ENCODE results near the gene MUC4. TPM values are rescaled to one million over a fixed set of nuclear protein-coding genes. Genes with fewer than 3 reads are reported as not detected.

The MUC4 gene
- total RNA-seq, 2 donors from 2014 or later = 8.6 to 12.0 TPM

GRCh38 chr3:195697582-195698324 lies 114.0 kb downstream of the MUC4 start:
- no peak for TF ChIP-seq POLR2AphosphoS5 (IDR thresholded peaks at IDR 0.05)
- no peak for TF ChIP-seq CTCF (IDR thresholded peaks at IDR 0.05)
- TF ChIP-seq POLR2A (IDR thresholded peaks at IDR 0.05) = no peak
- Histone ChIP-seq H3K4me3 (no peak overlapping the region), H3K9me3 (no peaks in the 10 kb centered on the region), H3K27ac (no peak overlapping the region), H3K27me3 (replicated peaks; ENCODE audit: insufficient read depth) (no peaks in the 10 kb centered on the region), H3K36me3 (no peaks in the 10 kb centered on the region), H3K4me1 (replicated peaks) (peaks cover 4% of the 10 kb centered on the region)
- WGBS = 55% methylated on average over 11 of the region's 11 CpGs
- DNase-seq (ENCODE audit: low spot score) = no peak
- intact Hi-C loops (cut with DNase I) = no loop called here

MicroRNA genes within 50 kb of the gene (microRNA counts, 767-probe panel; counts per million panel counts)
- microRNA hsa-miR-570-3p = 0 to 431 counts per million in 2 donors

Small RNAs within 50 kb of the gene (microRNA-seq; reads per million reads assigned to microRNA genes)
- gene MIR570 = not detected

Small RNAs within 50 kb of the gene (small RNA-seq; reads per million reads assigned to genes)
- gene MIR570 = 0 reads per million in 2 donors

Other genes starting within 250 kb of the MUC4 start
- 100 to 1,000 TPM in 1 of 2 donors, 10 to 100 TPM in 1; 52.4 to 121 TPM for gene APOD, start 228.0 kb downstream of the MUC4 start, total RNA-seq
- 10 to 100 TPM; 17.9 to 49.0 TPM for gene MUC20, start 91.0 kb downstream of the MUC4 start, total RNA-seq
- 100 to 1,000 TPM in 1 of 2 donors, 10 to 100 TPM in 1; 34.9 to 100 TPM for gene TNK2, start 96.6 kb upstream of the MUC4 start, total RNA-seq

All from prostate gland (tissue), 2 donors.